Measurements from ENCODE around the gene DNAAF2. TPM values are rescaled to one million over a fixed set of nuclear protein-coding genes. Genes with fewer than 3 reads are reported as not detected.

Gene DNAAF2
- total RNA-seq, 4 donors from 2014 or later: 5.7 to 9.6 (median 8.9) TPM

- intact Hi-C loops (cut with DNase I; ENCODE audit: low total_unique reads): no loop called here
- no peak overlapping the region for H3K4me3 ChIP-seq (ENCODE audit: low read depth, poor library complexity, severe bottlenecking)
- TF ChIP-seq CTCF (IDR thresholded peaks at IDR 0.05) (no peak), POLR2A (IDR thresholded peaks at IDR 0.05) (no peak)
- WGBS, 2 donors: 95 to 97% methylated on average over 1 of the region's 1 CpG
- DNase-seq (ENCODE audit: low spot score in 2 of 2): no peak
Observed at GRCh38 chr14:49578141-49578540, 56.9 kb downstream of the DNAAF2 start.

Other genes starting within 250 kb of the DNAAF2 start
- gene RPS29, start 48.9 kb downstream of the DNAAF2 start, total RNA-seq: over 10,000 TPM in 1 of 4 donors, 1,000 to 10,000 TPM in 3; 3,327 to 15,303 (median 7,021) TPM
- 1 to 10 TPM; 2.7 to 9.0 (median 7.1) TPM for gene LRR1, start 36.3 kb downstream of the DNAAF2 start, total RNA-seq
- 100 to 1,000 TPM; 132 to 214 (median 159) TPM for gene RPL36AL, start 14.6 kb downstream of the DNAAF2 start, total RNA-seq
- gene MGAT2, start 14.4 kb downstream of the DNAAF2 start, total RNA-seq: 10 to 100 TPM in 3 of 4 donors, 1 to 10 TPM in 1; 8.6 to 19.8 (median 14.3) TPM
- gene POLE2, start 53.0 kb upstream of the DNAAF2 start, total RNA-seq: 1 to 10 TPM in 3 of 4 donors, under 1 TPM in 1; 0.49 to 4.1 (median 1.3) TPM
- gene KLHDC1, start 57.9 kb upstream of the DNAAF2 start, total RNA-seq: 1 to 10 TPM; 3.4 to 5.6 (median 4.7) TPM
- 10 to 100 TPM; 58.9 to 89.1 (median 65.2) TPM for gene KLHDC2, start 132.9 kb upstream of the DNAAF2 start, total RNA-seq
- gene NEMF, start 217.5 kb upstream of the DNAAF2 start, total RNA-seq: 10 to 100 TPM; 31.3 to 95.2 (median 55.9) TPM